K562 (cell line): Measurements from ENCODE around the gene UNC119. TPM values are rescaled to one million over a fixed set of nuclear protein-coding genes. Genes with fewer than 3 reads are reported as not detected.

Experiments used
- ATAC-seq: fragments of 200-7000 bp; cut with Tn5 transposase; 3 replicates; pipeline ENCODE4 v1.9.1; 2020; ENCODE audit warnings: moderate library complexity
- BruUV-seq: library from RNA; stranded (reverse); fragments of 400-500 nt; replicated peaks from 2 replicates; lab custom pipeline; 2021; lab: Mats Ljungman, UMichigan
- CTCF ChIA-PET: fragments of 300-600 bp; formaldehyde crosslinking; extraction: SDS; loops from one replicate; lab custom pipeline; 2021; ENCODE audit warnings: low intra/inter-chr PET ratio; lab: Yijun Ruan, JAX
- POLR2A ChIA-PET: fragments of 300-600, 350-650 bp; sonication (Branson Sonifier 250); formaldehyde crosslinking; extraction: SDS; loops from one replicate; lab custom pipeline; 2021; ENCODE audit warnings: antibody characterized with exemption, inconsistent platforms; lab: Yijun Ruan, JAX
- DNase-seq, 4 experiments: peaks; one replicate each; pipeline versions ENCODE4 v3.0.0 to v3.0.0-alpha.2; 2011 to 2018; ENCODE audit warnings: low spot score in 3 of 4, mixed read lengths in 3 of 4; ENCODE audit errors: extremely low read depth in 1 of 4
- FAIRE-seq: peaks from 2 replicates; lab custom pipeline; 2011; peaks lifted over from hg19 to GRCh38; lab: Jason Lieb, UNC
- H2AFZ ChIP-seq: 2 replicates; pipeline ENCODE4 v1.6.0; 2011; ENCODE audit warnings: low read depth, low read length, control low read depth, inconsistent platforms
- H3K27ac ChIP-seq: fragments of 200-600 bp; 3 replicates; pipeline ENCODE4 v1.8.0; 2011; ENCODE audit warnings: low read depth, mild to moderate bottlenecking, control low read depth, inconsistent platforms, low read length, moderate library complexity, mixed read lengths; ENCODE audit errors: extremely low read depth
- H3K27me3 ChIP-seq, 2 experiments: fragments of 300-600 bp in 1 of 2; 2 replicates in 1 of 2; 3 replicates in 1 of 2; pipeline versions ENCODE4 v1.6.0 to v1.8.0; 2011; ENCODE audit warnings: inconsistent platforms in 2 of 2, low read length in 2 of 2, mild to moderate bottlenecking in 1 of 2, mixed read lengths in 1 of 2, moderate library complexity in 1 of 2; ENCODE audit not compliant: control insufficient read depth in 2 of 2, insufficient read depth in 2 of 2
- H3K36me3 ChIP-seq: fragments of 300-600 bp; 3 replicates; pipeline ENCODE4 v1.8.0; 2011; ENCODE audit warnings: mild to moderate bottlenecking, low read length, inconsistent platforms; ENCODE audit not compliant: control insufficient read depth, insufficient read depth
- H3K4me1 ChIP-seq, 2 experiments: fragments of 200-600 bp in 1 of 2; replicated peaks in 1 of 2; 2 replicates in 1 of 2; 3 replicates in 1 of 2; pipeline versions ENCODE4 v1.5.1 to v1.8.0; 2011; ENCODE audit warnings: inconsistent platforms in 2 of 2, low read length in 2 of 2, mild to moderate bottlenecking in 1 of 2, mixed read lengths in 1 of 2, moderate library complexity in 1 of 2; ENCODE audit not compliant: control insufficient read depth in 2 of 2, insufficient read depth in 2 of 2
- H3K4me2 ChIP-seq: 2 replicates; pipeline ENCODE4 v1.6.1; 2011; ENCODE audit warnings: low read length, control low read depth, inconsistent platforms, mixed read lengths; ENCODE audit not compliant: insufficient read depth
- H3K4me3 ChIP-seq: fragments of 200-600 bp; sonication (generic), shearing (Covaris generic); 2 replicates; pipeline ENCODE4 v1.5.1; 2016; ENCODE audit warnings: control low read depth, inconsistent platforms
- H3K79me2 ChIP-seq: fragments of 200-600 bp; 3 replicates; pipeline ENCODE4 v1.8.0; 2011; ENCODE audit warnings: low read length, inconsistent platforms; ENCODE audit not compliant: control insufficient read depth, insufficient read depth
- H3K9ac ChIP-seq, 2 experiments: 2 replicates each; pipeline versions ENCODE4 v1.6.0 to v1.6.1; 2011; ENCODE audit warnings: low read depth in 2 of 2, low read length in 2 of 2, control low read depth in 1 of 2, inconsistent platforms in 1 of 2, mild to moderate bottlenecking in 1 of 2, mixed read lengths in 1 of 2; ENCODE audit not compliant: insufficient read depth in 1 of 2
- H3K9me1 ChIP-seq: one replicate; pipeline ENCODE4 v1.6.0; 2011; ENCODE audit warnings: inconsistent platforms, mild to moderate bottlenecking, low read length, moderate library complexity; ENCODE audit not compliant: control insufficient read depth, insufficient read depth
- H3K9me3 ChIP-seq: replicated peaks from 2 replicates; pipeline ENCODE4 v1.5.1; 2011; ENCODE audit warnings: low read depth, low read length, inconsistent platforms; ENCODE audit not compliant: control insufficient read depth, insufficient read depth
- H4K20me1 ChIP-seq: replicated peaks from 2 replicates; pipeline ENCODE4 v1.6.1; 2011; ENCODE audit warnings: low read length, inconsistent platforms, mixed read lengths; ENCODE audit not compliant: control insufficient read depth, insufficient read depth
- AFF1 ChIP-seq, 2 experiments: fragments of 450-650 bp; IDR thresholded peaks; 2 replicates each; pipeline ENCODE4 v1.6.1; 2018; ENCODE audit warnings: mild to moderate bottlenecking in 2 of 2, low read depth in 1 of 2; ENCODE audit not compliant: partially characterized antibody in 2 of 2
- ASH1L ChIP-seq: fragments of 450-650 bp; IDR thresholded peaks from 2 replicates; pipeline ENCODE4 v1.6.1; 2018; ENCODE audit warnings: borderline replicate concordance, mild to moderate bottlenecking, low read depth; ENCODE audit not compliant: partially characterized antibody
- BRD4 ChIP-seq: fragments of 200-600 bp; sonication (generic); IDR thresholded peaks from 2 replicates; pipeline ENCODE4 v1.6.1; 2017; ENCODE audit warnings: inconsistent platforms
- RBFOX2 ChIP-seq: fragments of 200-400 bp; formaldehyde crosslinking; IDR thresholded peaks from 2 replicates; pipeline ENCODE4 v1.6.1; 2017; ENCODE audit warnings: low read depth, mild to moderate bottlenecking, low read length, moderate library complexity
- ZBTB5 ChIP-seq: fragments of 450-650 bp; IDR thresholded peaks from 2 replicates; pipeline ENCODE4 v1.6.1; 2017; ENCODE audit warnings: antibody characterized with exemption
- ZKSCAN1 ChIP-seq: fragments of 150-350 bp; IDR thresholded peaks from 2 replicates; pipeline ENCODE4 v1.6.1; 2016; ENCODE audit warnings: low read depth, low read length
- WGBS: fragments of 100-300 bp; shearing (Covaris generic); methylation state at CpG from one replicate; pipeline ENCODE4 v1.1.6; 2016; ENCODE audit warnings: low coverage, mixed read lengths; ENCODE audit not compliant: insufficient coverage; ENCODE audit errors: missing lambda C conversion rate; 5-methylcytosine and 5-hydroxymethylcytosine counted together
- in situ Hi-C: fragments of 300-500 bp; cut with MboI; formaldehyde crosslinking; loops from 4 replicates; pipeline ENCODE4 v1.15.0; 2018; ENCODE audit warnings: inconsistent platforms, mixed read lengths
- intact Hi-C: fragments of 100-400 bp; cut with micrococcal nuclease; formaldehyde crosslinking; loops from 2 replicates; pipeline ENCODE4 v1.14.2; 2022
- polyA plus RNA-seq, 8 experiments: library from polyadenylated mRNA; depleted of rRNA in 4 of 8; stranded (reverse) in 5 of 8; unstranded in 3 of 8; fragments of >200 nt; fragmentation: Nextera tagmentation in 2 of 8; fragmentation: Illumina TruSeq in 1 of 8; extraction: Ambion mirVana in 2 of 8; extraction: Trizol in 1 of 8; gene quantifications; 2 replicates each; pipeline versions ENCODE4 v1.2.1 to v1.2.3, GENCODE V29; 2011 to 2014; ENCODE audit warnings: inconsistent platforms in 1 of 8, missing spikeins in 1 of 8
- total RNA-seq, 7 experiments: library from RNA; depleted of rRNA in 6 of 7; stranded (reverse); fragments of >200 nt in 6 of 7; fragmentation: Illumina TruSeq in 2 of 7; extraction: Trizol in 2 of 7; gene quantifications; 2 replicates each; pipeline versions ENCODE4 v1.2.1 to v1.2.3, GENCODE V29; 2011 to 2021; ENCODE audit warnings: low replicate concordance in 1 of 7

Gene UNC119
- total and polyA plus RNA-seq, 9 of the 15 experiments (the other 6 are each of a cell fraction or from before 2014, with no cell fraction given), result 0.37 to 47.7 (median 16.3) TPM

GRCh38 chr17:28554565-28554964 lies 2.1 kb upstream of the UNC119 start:
- FAIRE-seq (no peak), DNase-seq (no peak), ATAC-seq (no peak)
- Histone ChIP-seq H3K9me3 (no peaks in the 10 kb centered on the region), H3K4me1 (peaks cover 13 to 22% of the 10 kb centered on the region in 2 experiments; a peak in 4 of 5 replicates), H3K27me3 (no peaks in the 10 kb centered on the region), H3K9ac (peak overlapping the region in 1 of 2 experiments; percentile 40; a peak in 2 of 4 replicates), H3K4me3 (no peak overlapping the region), H4K20me1 (peaks cover 4% of the 10 kb centered on the region), H3K27ac (no peak overlapping the region), H3K4me2 (no peak overlapping the region), H2AFZ (no peak overlapping the region), H3K36me3 (peaks cover 65% of the 10 kb centered on the region), H3K79me2 (peaks cover 3% of the 10 kb centered on the region; the same call in 2 of the 3 replicates), H3K9me1 (no peaks in the 10 kb centered on the region)
- TF ChIP-seq BRD4 (no peak), RBFOX2 (0 out of 2 replicates have a peak, but pooled peaks have one; percentile 24)
- WGBS, result 87% methylated on average over 6 of the region's 6 CpGs
- ChIA-PET POLR2A (interaction anchor here (0.6 to 1.6 kb wide), 7 partner anchors 9 to 70 kb away, joined by 3 to 6 read pairs (median 3); no protein-coding TSS in a partner anchor), CTCF (no interaction called here)
- in situ Hi-C loops (no loop called here), intact Hi-C loops (no loop called here)
- BruUV-seq, result no TSS peak

GRCh38 chr17:28553000-28553505 lies 629 bp upstream of the UNC119 start:
- FAIRE-seq, result peak; percentile 57
- Histone ChIP-seq H3K79me2 (peaks cover 3% of the 10 kb centered on the region; the same call in 2 of the 3 replicates), H3K4me3 (no peak overlapping the region), H3K27me3 (no peaks in the 10 kb centered on the region), H2AFZ (no peak overlapping the region), H3K9ac (no peak overlapping the region), H3K36me3 (peaks cover 52% of the 10 kb centered on the region), H3K9me3 (no peaks in the 10 kb centered on the region), H3K9me1 (no peaks in the 10 kb centered on the region), H3K27ac (peak overlapping the region; percentile 45; the same call in 1 of the 3 replicates), H3K4me2 (peak overlapping the region; percentile 75), H4K20me1 (peaks cover 4% of the 10 kb centered on the region), H3K4me1 (peaks cover 13 to 23% of the 10 kb centered on the region in 2 experiments; a peak in 4 of 5 replicates)
- ATAC-seq, result no peak; the same call in 2 of the 3 replicates
- in situ Hi-C loops, result no loop called here
- intact Hi-C loops, result no loop called here
- no peak for DNase-seq
- CTCF ChIA-PET, result interaction anchor here (0.6 kb wide), 1 partner anchor 184 kb away, joined by 5 read pairs; no protein-coding TSS in a partner anchor
- POLR2A ChIA-PET, result interaction anchor here (0.6 to 1.6 kb wide), 7 partner anchors 9 to 1169 kb away, joined by 3 to 6 read pairs (median 3); partner anchors contain the start of gene PIGS
- no TSS peak for BruUV-seq
- 87% methylated on average over 5 of the region's 5 CpGs for WGBS
- no peak for TF ChIP-seq ASH1L
- 0 out of 2 replicates have a peak, but pooled peaks have one; percentile 14 for TF ChIP-seq ZKSCAN1
- TF ChIP-seq AFF1 (IDR thresholded peaks at IDR 0.05; ENCODE audit: low read depth in 1 of 2, partially characterized antibody in 2 of 2), result no peak
- TF ChIP-seq ZBTB5, result no peak
